Activated naive CD4-positive, alpha-beta T cell treated with anti-CD3 and anti-CD28 coated beads for 36 hours (primary cell): ENCODE measurements around the gene ANKRD10. TPM values are rescaled to one million over a fixed set of nuclear protein-coding genes. Genes with fewer than 3 reads are reported as not detected.
A peak's percentile ranks its signal among the peaks of the same experiment; 100 is the strongest.

Experiments
- CTCF ChIA-PET: fragments of 350-600 bp; sonication (Branson Sonifier 250); formaldehyde crosslinking; loops from one replicate; lab custom pipeline; 2021; ENCODE audit warnings: antibody characterized with exemption; lab: Charles Lee
- DNase-seq: peaks from one replicate; pipeline ENCODE4 v3.0.0-alpha.2; 2020
- H3K27ac Mint-ChIP-seq: one replicate; pipeline ENCODE4 v1.8.0; 2021; ENCODE audit warnings: mild to moderate bottlenecking, mixed read lengths
- H3K27me3 Mint-ChIP-seq: one replicate; pipeline ENCODE4 v1.8.0; 2021; ENCODE audit warnings: low read depth, mixed read lengths
- H3K36me3 Mint-ChIP-seq: one replicate; pipeline ENCODE4 v1.8.0; 2021; ENCODE audit warnings: low read depth, mixed read lengths
- H3K4me1 Mint-ChIP-seq: one replicate; pipeline ENCODE4 v1.8.0; 2021; ENCODE audit warnings: low read depth, mixed read lengths
- H3K4me3 Mint-ChIP-seq: one replicate; pipeline ENCODE4 v1.8.0; 2021; ENCODE audit warnings: mild to moderate bottlenecking, moderate library complexity, mixed read lengths
- H3K9me3 Mint-ChIP-seq: one replicate; pipeline ENCODE4 v1.8.0; 2021; ENCODE audit warnings: mixed read lengths
- intact Hi-C: fragments of 100-400 bp; cut with micrococcal nuclease; formaldehyde crosslinking; loops from one replicate; pipeline ENCODE4 v1.15.1; 2023
- total RNA-seq, 2 experiments: library from RNA; stranded (reverse); gene quantifications; one replicate each; pipeline ENCODE4 v1.2.3, GENCODE V29; 2021

The ANKRD10 gene
- total RNA-seq, 2 experiments from 2014 or later: 79.8 to 82.5 TPM

DNA sequence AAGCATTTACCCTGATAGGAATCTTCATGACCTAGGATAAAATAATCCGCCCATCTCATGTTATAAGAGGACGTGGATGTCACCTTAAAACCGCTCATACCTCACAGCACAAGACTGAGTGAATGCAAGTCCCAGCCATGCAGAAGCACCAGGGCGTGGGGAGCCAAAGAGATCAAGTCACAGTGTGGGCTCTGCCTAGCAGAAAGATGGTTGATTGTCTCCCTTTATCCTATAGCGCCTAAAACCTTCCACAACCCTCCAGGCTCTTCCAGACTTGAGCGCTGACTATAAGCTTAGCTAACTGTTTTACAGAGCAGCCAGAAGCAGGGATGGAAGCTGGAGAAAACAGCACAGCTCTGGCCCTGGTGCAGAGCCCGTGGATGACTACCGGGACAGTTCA is 6.8 kb upstream of the ANKRD10 start:
- H3K27ac Mint-ChIP-seq: no peak overlapping the region
- peaks cover 19% of the 10 kb centered on the region for H3K4me1 Mint-ChIP-seq
- intact Hi-C loops: no loop called here
- DNase-seq: no peak
- H3K4me3 Mint-ChIP-seq: no peak overlapping the region
- H3K36me3 Mint-ChIP-seq: no peaks in the 10 kb centered on the region
- peaks cover 26% of the 10 kb centered on the region for H3K27me3 Mint-ChIP-seq
- H3K9me3 Mint-ChIP-seq: no peaks in the 10 kb centered on the region
- CTCF ChIA-PET: no interaction called here

DNA sequence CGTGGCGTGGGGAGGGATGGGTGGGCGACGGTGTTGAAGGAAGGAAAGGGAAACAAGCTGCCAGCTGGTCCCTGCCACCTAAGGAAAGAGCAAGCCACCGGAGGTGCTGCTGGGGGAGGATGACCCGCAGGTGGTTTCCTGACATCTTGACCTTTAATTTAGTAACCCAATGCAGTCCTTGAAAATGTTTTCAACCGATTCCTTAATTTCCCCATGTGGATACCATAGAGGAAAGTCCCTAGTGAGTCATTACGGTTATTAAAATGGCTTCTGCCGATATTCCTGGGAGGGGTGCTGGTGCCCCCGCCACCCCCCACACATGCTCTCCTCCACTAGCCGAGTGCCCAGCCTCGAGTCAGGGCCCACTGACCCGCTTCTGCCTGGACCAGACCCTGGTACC is 6.3 kb upstream of the ANKRD10 start:
- Mint-ChIP-seq H3K27me3 (peaks cover 26% of the 10 kb centered on the region), H3K4me1 (peaks cover 24% of the 10 kb centered on the region), H3K36me3 (no peaks in the 10 kb centered on the region), H3K9me3 (no peaks in the 10 kb centered on the region), H3K4me3 (no peak overlapping the region), H3K27ac (no peak overlapping the region)
- no peak for DNase-seq
- CTCF ChIA-PET: no interaction called here
- intact Hi-C loops: no loop called here

DNA sequence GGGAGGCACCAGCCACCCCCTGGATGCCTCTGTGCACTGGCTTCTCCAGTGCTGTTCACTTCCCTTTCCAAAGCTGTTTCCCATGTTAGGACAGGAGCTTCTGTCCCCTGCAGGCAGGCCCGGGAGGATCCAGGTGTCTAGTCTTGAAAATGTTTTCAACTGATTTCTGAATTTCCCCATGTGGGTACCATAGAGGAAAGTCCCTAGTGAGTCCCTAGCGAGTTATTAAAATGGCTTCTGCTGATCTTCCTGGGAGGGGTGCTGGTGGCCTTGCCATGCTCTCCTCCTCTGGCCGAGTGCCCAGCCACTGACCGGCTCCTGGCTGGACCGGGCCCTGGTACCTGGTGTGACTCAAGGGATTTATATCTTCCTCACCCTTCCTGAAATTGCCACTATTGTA is 5.2 kb upstream of the ANKRD10 start:
- Mint-ChIP-seq H3K4me1 (peaks cover 26% of the 10 kb centered on the region), H3K27ac (no peak overlapping the region), H3K27me3 (peaks cover 26% of the 10 kb centered on the region), H3K36me3 (no peaks in the 10 kb centered on the region), H3K4me3 (no peak overlapping the region), H3K9me3 (no peaks in the 10 kb centered on the region)
- intact Hi-C loops: no loop called here
- CTCF ChIA-PET: interaction anchor here (0.6 kb wide), 1 partner anchor 145 kb away, joined by 3 read pairs; no protein-coding TSS in a partner anchor
- DNase-seq: no peak

DNA sequence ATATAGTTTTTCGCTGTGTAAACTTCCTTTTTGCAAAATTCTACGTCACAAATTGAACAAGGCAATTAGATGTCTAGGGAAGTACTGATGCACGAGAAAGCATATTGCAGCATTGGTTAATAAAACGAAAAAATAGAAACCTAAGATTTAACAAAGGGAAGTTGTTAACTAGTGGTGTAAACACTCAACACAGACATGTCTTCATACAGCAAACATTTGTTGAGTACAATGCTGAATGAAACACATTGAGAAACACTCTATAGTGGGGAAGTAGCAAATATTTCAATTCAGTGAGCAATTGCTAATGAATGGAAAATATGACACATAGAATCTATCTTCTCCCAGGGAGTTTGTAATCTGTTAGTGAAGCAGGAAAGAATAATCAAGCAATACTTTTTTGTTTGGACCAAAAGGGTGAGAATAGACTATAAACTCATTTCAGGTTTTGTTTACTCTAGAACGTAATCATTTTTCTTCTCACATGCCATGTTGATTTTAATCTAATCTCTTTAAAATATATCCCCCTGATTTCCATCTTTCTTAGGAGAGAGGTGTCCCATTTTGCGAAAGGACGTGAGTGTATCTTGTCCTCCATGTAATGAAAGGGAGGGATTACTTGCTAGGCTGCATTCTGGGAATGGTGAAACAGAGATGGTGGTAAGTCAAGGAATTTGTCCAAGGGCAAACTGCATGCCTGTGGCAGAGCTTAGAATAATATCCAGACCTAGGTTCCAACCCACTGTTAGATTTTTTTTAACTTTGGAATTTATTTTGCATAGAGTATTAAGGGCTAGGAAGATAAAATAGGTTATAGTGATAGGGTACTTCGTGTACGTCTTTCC is 1.7 kb upstream of the ANKRD10 start:
- peaks cover 2% of the 10 kb centered on the region for H3K27me3 Mint-ChIP-seq
- DNase-seq: no peak
- peaks cover 2% of the 10 kb centered on the region for H3K36me3 Mint-ChIP-seq
- H3K27ac Mint-ChIP-seq: peak overlapping the region; percentile 41
- no peaks in the 10 kb centered on the region for H3K9me3 Mint-ChIP-seq
- H3K4me1 Mint-ChIP-seq: peaks cover 43% of the 10 kb centered on the region
- CTCF ChIA-PET: no interaction called here
- intact Hi-C loops: loop anchor here (1.0 to 10.0 kb wide), 3 partner anchors 49 to 1668 kb away; partner anchors contain the start of gene TUBGCP3
- peak overlapping the region; percentile 85 for H3K4me3 Mint-ChIP-seq

DNA sequence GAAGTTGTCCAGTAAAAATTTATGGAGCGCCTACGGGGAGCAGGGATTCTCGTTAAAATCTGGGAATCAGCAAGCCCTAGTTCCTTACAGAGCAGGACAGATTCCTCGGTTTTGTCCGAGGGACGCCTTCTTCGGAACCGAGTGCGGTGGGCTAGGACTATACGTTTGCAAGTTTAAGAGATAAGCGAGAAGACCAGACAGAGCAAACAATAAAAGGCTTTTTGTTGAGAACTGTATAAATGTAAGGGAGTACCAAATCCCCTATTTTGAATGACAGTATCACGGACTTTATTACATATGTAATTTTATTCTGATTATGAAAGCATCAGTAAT is 971 bp upstream of the ANKRD10 start:
- H3K36me3 Mint-ChIP-seq: peaks cover 2% of the 10 kb centered on the region
- peak overlapping the region; percentile 93 for H3K27ac Mint-ChIP-seq
- no peak for DNase-seq
- no peaks in the 10 kb centered on the region for H3K9me3 Mint-ChIP-seq
- H3K4me1 Mint-ChIP-seq: peaks cover 43% of the 10 kb centered on the region
- no peaks in the 10 kb centered on the region for H3K27me3 Mint-ChIP-seq
- H3K4me3 Mint-ChIP-seq: peak overlapping the region; percentile 85
- CTCF ChIA-PET: interaction anchor here (0.6 to 1.0 kb wide), 7 partner anchors 14 to 274 kb away, joined by 3 to 5 read pairs (median 3); no protein-coding TSS in a partner anchor
- intact Hi-C loops: loop anchor here (1.0 to 10.0 kb wide), 10 partner anchors 26 to 1669 kb away; partner anchors contain the start of gene TUBGCP3

DNA sequence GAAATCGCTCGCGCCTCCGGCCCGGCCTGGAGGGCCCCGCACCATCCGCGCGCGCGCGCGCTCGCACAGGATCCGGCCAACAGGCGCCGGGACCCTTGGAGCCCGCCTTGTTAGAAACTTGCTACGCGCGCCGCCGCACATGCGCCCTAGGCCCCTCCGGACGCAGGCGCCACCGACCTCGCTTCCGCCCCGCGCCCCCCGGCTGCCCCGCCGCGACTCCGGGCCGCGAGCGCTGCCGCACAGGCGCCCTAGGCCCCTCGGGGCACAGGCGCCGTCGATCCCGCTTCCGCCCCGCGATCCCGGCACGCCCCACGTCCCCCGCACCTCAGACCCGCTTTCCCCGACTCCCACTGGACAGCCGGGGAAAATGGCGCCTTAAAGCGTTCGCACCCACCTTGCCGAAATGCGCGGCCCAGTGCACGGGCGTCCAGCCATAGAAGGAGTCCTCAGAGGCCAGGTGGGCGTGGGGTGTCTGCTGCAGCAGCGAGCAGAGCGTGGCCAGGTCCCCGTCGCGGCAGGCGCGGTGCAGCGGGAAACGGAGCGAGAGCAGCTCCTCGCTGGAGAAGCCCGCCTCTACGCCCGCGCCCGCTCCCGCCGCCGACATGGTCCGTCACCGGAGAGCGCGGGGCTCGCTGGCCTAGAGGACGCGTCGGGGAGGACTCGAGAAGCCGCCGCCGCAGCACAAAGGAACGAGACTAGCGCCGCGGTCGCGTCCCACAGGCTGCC is 375 bp downstream of the ANKRD10 start:
- Mint-ChIP-seq H3K36me3 (peaks cover 14% of the 10 kb centered on the region), H3K4me3 (peak overlapping the region; percentile 85), H3K9me3 (no peaks in the 10 kb centered on the region), H3K4me1 (peaks cover 45% of the 10 kb centered on the region), H3K27me3 (no peaks in the 10 kb centered on the region), H3K27ac (peak overlapping the region; percentile 93)
- intact Hi-C loops: loop anchor here (1.0 to 10.0 kb wide), 10 partner anchors 28 to 1670 kb away; partner anchors contain the start of genes NAXD and TUBGCP3
- CTCF ChIA-PET: interaction anchor here (0.5 to 1.4 kb wide), 5 partner anchors 27 to 332 kb away, joined by 3 to 6 read pairs (median 4); no protein-coding TSS in a partner anchor
- DNase-seq: peak; percentile 82

DNA sequence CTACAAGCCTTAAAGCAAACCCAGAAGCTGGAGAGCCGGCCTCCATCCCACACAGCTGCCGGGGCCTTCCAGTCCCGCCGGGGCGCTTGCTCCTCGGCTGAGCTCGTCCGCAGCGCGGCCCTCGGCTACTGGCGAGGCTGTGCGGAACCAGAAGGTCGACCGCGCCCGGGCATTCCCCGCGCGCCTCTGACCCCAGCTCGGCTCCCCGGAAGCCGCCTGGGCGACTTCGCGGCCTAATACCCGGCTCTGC is 863 bp downstream of the ANKRD10 start:
- peak overlapping the region; percentile 85 for H3K4me3 Mint-ChIP-seq
- H3K27me3 Mint-ChIP-seq: no peaks in the 10 kb centered on the region
- intact Hi-C loops: loop anchor here (1.0 to 10.0 kb wide), 4 partner anchors 39 to 1671 kb away; partner anchors contain the start of genes NAXD and TUBGCP3
- peak overlapping the region; percentile 90 for H3K27ac Mint-ChIP-seq
- H3K36me3 Mint-ChIP-seq: peaks cover 17% of the 10 kb centered on the region
- H3K4me1 Mint-ChIP-seq: peaks cover 49% of the 10 kb centered on the region
- DNase-seq: no peak
- CTCF ChIA-PET: interaction anchor here (1.4 kb wide), 1 partner anchor 154 kb away, joined by 6 read pairs; no protein-coding TSS in a partner anchor
- no peaks in the 10 kb centered on the region for H3K9me3 Mint-ChIP-seq

DNA sequence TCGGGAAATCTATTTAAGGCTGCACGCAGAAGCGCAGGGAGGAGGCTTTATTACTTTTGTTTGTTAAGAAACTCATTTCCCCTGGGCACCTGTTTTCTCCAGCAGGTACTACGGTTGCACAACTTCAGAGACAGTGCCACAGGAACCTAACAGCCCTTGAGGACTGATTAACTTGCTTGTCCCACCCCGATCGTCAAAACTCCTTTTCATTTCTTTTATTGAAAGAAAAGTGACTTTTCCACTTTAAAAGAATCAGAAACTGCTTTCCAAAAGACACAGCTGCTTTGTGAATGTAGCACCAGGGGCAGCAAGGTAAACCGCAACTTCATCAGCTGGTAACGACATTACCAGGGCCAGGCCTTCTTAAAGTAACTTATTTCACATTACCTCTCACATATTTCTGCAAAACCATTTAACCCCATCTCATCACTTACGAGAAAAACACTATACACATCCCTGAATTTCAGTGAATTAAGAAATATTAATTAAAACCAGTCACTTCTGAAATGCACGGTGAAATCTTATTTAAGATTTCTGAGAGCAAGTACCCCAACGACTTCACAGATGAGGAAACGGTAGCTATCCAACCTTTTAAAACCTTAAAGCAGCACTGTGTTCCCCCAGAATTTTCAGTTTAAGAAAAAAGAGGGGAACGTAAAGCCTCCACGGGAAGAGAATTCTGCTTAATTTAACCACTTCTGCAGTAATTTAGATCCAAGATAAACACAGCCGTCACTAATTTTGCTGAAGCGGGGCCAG is 1.4 kb downstream of the ANKRD10 start:
- intact Hi-C loops: loop anchor here (1.0 to 10.0 kb wide), 4 partner anchors 39 to 1671 kb away; partner anchors contain the start of genes NAXD and TUBGCP3
- Mint-ChIP-seq H3K4me1 (peaks cover 54% of the 10 kb centered on the region), H3K27me3 (no peaks in the 10 kb centered on the region), H3K4me3 (peak overlapping the region; percentile 85), H3K36me3 (peaks cover 21% of the 10 kb centered on the region), H3K9me3 (no peaks in the 10 kb centered on the region), H3K27ac (peak overlapping the region; percentile 90)
- peak; percentile 32 for DNase-seq
- CTCF ChIA-PET: interaction anchor here (1.4 kb wide), 1 partner anchor 154 kb away, joined by 6 read pairs; no protein-coding TSS in a partner anchor

DNA sequence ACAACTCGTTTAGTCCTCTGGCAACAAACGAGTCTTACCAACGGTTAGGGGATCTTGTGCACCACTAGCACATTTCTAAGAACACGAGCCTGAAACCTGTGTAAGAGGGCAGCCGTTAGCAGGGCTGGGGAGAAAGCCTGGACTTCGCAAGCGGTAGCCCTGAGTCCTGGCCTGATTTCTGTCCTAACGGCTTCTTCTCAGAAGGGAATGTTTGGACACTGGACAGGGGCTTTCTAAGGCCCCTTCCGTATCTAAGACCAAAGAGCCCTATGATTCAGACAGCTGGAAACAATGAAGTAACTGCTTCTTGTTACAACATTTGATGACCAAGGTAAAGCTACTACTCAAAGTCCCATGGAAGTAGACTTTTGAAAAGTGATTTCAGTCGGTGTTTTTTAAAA is 2.2 kb downstream of the ANKRD10 start:
- intact Hi-C loops: loop anchor here (10.0 kb wide), 2 partner anchors 272 to 1672 kb away; partner anchors contain the start of gene TUBGCP3
- Mint-ChIP-seq H3K4me3 (peak overlapping the region; percentile 85), H3K9me3 (no peaks in the 10 kb centered on the region), H3K4me1 (peaks cover 62% of the 10 kb centered on the region), H3K27ac (peak overlapping the region; percentile 90), H3K36me3 (peaks cover 23% of the 10 kb centered on the region), H3K27me3 (no peaks in the 10 kb centered on the region)
- DNase-seq: no peak
- CTCF ChIA-PET: no interaction called here

DNA sequence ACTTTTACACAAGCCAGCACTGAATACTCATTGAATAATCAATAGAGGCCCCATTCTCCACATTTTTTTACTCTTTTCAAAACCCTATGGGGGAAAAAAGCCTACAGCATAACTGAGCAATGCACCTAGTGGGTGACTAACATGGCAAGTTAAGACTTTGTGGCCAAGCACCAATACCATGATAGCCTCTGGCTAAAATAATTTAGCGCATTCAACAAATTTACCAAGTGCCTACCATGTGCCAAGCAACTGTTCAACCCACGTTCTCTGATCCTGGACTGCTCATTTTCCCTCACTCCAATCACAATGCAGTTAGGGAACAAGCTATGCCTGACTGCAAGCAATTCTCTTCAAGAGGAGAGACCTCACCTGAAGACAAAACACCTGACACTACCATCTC is 3.0 kb downstream of the ANKRD10 start:
- CTCF ChIA-PET: no interaction called here
- Mint-ChIP-seq H3K36me3 (peaks cover 25% of the 10 kb centered on the region), H3K4me3 (peak overlapping the region; percentile 85), H3K27me3 (no peaks in the 10 kb centered on the region), H3K27ac (no peak overlapping the region), H3K9me3 (no peaks in the 10 kb centered on the region), H3K4me1 (peaks cover 64% of the 10 kb centered on the region)
- DNase-seq: no peak
- intact Hi-C loops: loop anchor here (10.0 kb wide), 2 partner anchors 273 to 1673 kb away; partner anchors contain the start of gene TUBGCP3

DNA sequence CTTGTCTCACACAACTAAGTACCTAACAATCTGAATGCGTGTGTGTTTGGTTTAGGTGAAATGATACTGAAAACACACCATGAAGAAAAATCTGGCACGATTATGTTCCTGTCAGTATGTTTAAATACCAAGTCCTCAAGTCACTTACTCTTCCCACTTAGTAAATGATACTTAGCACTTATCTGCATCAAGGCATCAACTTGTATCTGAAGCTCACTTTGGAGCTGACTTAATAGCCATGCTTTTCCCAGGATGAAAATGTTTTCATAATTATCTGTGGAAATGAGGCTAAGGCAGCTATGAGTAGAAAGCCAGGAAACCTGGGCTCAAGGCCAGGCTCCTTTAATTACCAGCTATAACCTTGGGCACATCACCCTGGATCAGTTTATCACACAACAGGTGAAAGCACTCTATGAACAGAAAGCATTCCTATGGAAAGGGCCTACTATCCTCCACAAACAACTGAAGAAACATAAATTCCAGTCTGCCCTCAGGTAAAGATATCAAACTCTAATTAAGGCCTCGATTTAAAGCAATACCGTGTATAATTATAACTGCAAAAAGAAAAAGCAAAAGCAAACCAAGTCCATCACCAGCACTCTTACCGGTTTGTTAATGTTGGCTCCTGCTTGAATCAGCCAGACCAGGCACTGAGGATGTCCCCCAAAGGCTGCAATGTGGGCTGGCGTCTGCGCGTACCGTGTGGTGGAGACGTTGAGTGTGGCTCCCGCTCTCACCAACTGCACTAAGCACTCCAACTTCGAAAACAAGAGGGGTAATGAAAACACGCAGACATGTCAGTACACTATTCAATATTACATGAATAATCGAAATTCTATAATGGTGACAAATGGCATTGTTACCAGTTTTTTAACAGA is 4.6 kb downstream of the ANKRD10 start:
- Mint-ChIP-seq H3K9me3 (no peaks in the 10 kb centered on the region), H3K27me3 (no peaks in the 10 kb centered on the region), H3K4me3 (no peak overlapping the region), H3K27ac (no peak overlapping the region), H3K36me3 (peaks cover 37% of the 10 kb centered on the region), H3K4me1 (peaks cover 57% of the 10 kb centered on the region)
- intact Hi-C loops: loop anchor here (10.0 kb wide), 2 partner anchors 275 to 1675 kb away; partner anchors contain the start of gene TUBGCP3
- no peak for DNase-seq
- CTCF ChIA-PET: no interaction called here
